ENCODE measurements around the gene PBX1.

The PBX1 gene

GRCh38 chr1:164671966-164672571, 113.1 kb downstream of the PBX1 start:
- no peak overlapping the region for H3K4me2 ChIP-seq (ENCODE audit: insufficient read depth, low read length)
- no peak overlapping the region for H3K27ac ChIP-seq (ENCODE audit: low read length)
- no peak overlapping the region for H3K4me3 ChIP-seq (ENCODE audit: low read depth in 1 of 2, low read length in 2 of 2)
- DNase-seq (no peak), ATAC-seq (ENCODE audit: insufficient read depth, low read depth) (no peak)
- H3K36me3 ChIP-seq (ENCODE audit: insufficient read depth, low read length), result no peaks in the 10 kb centered on the region
- H3K79me2 ChIP-seq (ENCODE audit: insufficient read depth, low read length), result no peaks in the 10 kb centered on the region
- no peak overlapping the region for H3K9ac ChIP-seq (ENCODE audit: low read depth, low read length)
- TF ChIP-seq CTCF (IDR thresholded peaks at IDR 0.05; ENCODE audit: borderline replicate concordance, extremely low read depth, low read length, poor library complexity, severe bottlenecking) (no peak), EZH2 (IDR thresholded peaks at IDR 0.05; ENCODE audit: borderline replicate concordance, low read depth, low read length, severe bottlenecking) (no peak)
- no peaks in the 10 kb centered on the region for H3K9me3 ChIP-seq (ENCODE audit: insufficient read depth, low read length, severe bottlenecking)
- no peaks in the 10 kb centered on the region for H4K20me1 ChIP-seq (ENCODE audit: insufficient read depth, low read length)
- no peaks in the 10 kb centered on the region for H3K27me3 ChIP-seq (ENCODE audit: insufficient read depth, low read length, poor library complexity)
- H3K4me1 ChIP-seq (ENCODE audit: insufficient read depth, low read length), result no peaks in the 10 kb centered on the region
- no peak overlapping the region for H2AFZ ChIP-seq (ENCODE audit: low read depth, low read length)

- Histone ChIP-seq H3K27me3 (ENCODE audit: insufficient read depth, low read length, poor library complexity) (no peaks in the 10 kb centered on the region), H3K9me3 (ENCODE audit: insufficient read depth, low read length, severe bottlenecking) (no peaks in the 10 kb centered on the region), H3K36me3 (ENCODE audit: insufficient read depth, low read length) (no peaks in the 10 kb centered on the region), H3K4me2 (ENCODE audit: insufficient read depth, low read length) (no peak overlapping the region), H4K20me1 (ENCODE audit: insufficient read depth, low read length) (no peaks in the 10 kb centered on the region), H3K27ac (ENCODE audit: low read length) (no peak overlapping the region), H3K4me3 (ENCODE audit: low read depth in 1 of 2, low read length in 2 of 2) (no peak overlapping the region), H2AFZ (ENCODE audit: low read depth, low read length) (no peak overlapping the region), H3K9ac (ENCODE audit: low read depth, low read length) (no peak overlapping the region), H3K4me1 (ENCODE audit: insufficient read depth, low read length) (no peaks in the 10 kb centered on the region), H3K79me2 (ENCODE audit: insufficient read depth, low read length) (no peaks in the 10 kb centered on the region)
- ATAC-seq (ENCODE audit: insufficient read depth, low read depth) (no peak), DNase-seq (no peak)
- TF ChIP-seq EZH2 (IDR thresholded peaks at IDR 0.05; ENCODE audit: borderline replicate concordance, low read depth, low read length, severe bottlenecking) (no peak), CTCF (IDR thresholded peaks at IDR 0.05; ENCODE audit: borderline replicate concordance, extremely low read depth, low read length, poor library complexity, severe bottlenecking) (no peak)
Observed at GRCh38 chr1:164672588-164672987, 113.6 kb downstream of the PBX1 start.

DNA sequence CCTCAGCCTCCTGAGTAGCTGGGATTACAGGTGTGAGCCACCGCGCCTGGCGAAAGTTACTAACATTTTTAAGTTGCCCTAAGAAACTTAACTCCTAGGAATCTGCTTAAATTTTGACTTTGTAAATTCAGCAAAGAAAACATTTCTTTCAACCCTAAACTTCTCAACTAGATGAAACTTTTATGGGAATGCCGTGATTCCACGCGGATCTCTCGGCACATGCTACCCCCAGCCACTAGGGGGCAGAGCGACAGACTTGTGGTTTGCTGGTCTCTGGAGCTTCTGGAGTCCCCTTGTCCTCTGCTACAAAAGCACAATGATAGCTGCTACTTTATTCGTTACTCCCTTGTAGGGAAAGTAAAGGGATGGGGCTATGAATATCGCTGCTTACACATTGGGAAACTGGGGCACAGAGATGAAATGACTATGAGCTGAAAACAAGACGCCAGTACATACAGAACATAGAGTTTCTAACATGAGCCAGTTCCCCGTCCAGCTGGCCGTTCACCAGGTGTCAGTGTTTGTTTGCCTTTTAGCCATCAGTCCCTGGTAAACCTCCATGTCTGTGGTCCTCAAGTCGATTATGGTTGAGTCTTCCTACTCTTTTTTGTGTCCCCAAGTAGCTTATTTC, 114.7 kb downstream of the PBX1 start:
- no peak overlapping the region for H2AFZ ChIP-seq (ENCODE audit: low read depth, low read length)
- no peaks in the 10 kb centered on the region for H3K9me3 ChIP-seq (ENCODE audit: insufficient read depth, low read length, severe bottlenecking)
- no peak overlapping the region for H3K4me3 ChIP-seq (ENCODE audit: low read depth in 1 of 2, low read length in 2 of 2)
- ATAC-seq (ENCODE audit: insufficient read depth, low read depth), result no peak
- no peak overlapping the region for H3K4me2 ChIP-seq (ENCODE audit: insufficient read depth, low read length)
- no peak overlapping the region for H3K9ac ChIP-seq (ENCODE audit: low read depth, low read length)
- TF ChIP-seq EZH2 (IDR thresholded peaks at IDR 0.05; ENCODE audit: borderline replicate concordance, low read depth, low read length, severe bottlenecking) (no peak), CTCF (IDR thresholded peaks at IDR 0.05; ENCODE audit: borderline replicate concordance, extremely low read depth, low read length, poor library complexity, severe bottlenecking) (peak; percentile 58)
- H3K4me1 ChIP-seq (ENCODE audit: insufficient read depth, low read length), result no peaks in the 10 kb centered on the region
- DNase-seq, result no peak
- H3K27me3 ChIP-seq (ENCODE audit: insufficient read depth, low read length, poor library complexity), result no peaks in the 10 kb centered on the region
- H3K79me2 ChIP-seq (ENCODE audit: insufficient read depth, low read length), result no peaks in the 10 kb centered on the region
- H4K20me1 ChIP-seq (ENCODE audit: insufficient read depth, low read length), result no peaks in the 10 kb centered on the region
- H3K36me3 ChIP-seq (ENCODE audit: insufficient read depth, low read length), result no peaks in the 10 kb centered on the region
- H3K27ac ChIP-seq (ENCODE audit: low read length), result no peak overlapping the region

Data from DND-41 (cell line).